ENCODE measurements around the gene FAM240B.

The FAM240B gene

GRCh38 chr9:38747941-38748340 is 28.0 kb upstream of the FAM240B start:
- DNase-seq (ENCODE audit: low spot score) = no peak
- in situ Hi-C loops (cut with MboI; ENCODE audit: low pct_unique_long_range_greater_than_20kb, low sequenced_read_pairs, unreplicated experiment) = no loop called here
- TF ChIP-seq, protein P1, sequence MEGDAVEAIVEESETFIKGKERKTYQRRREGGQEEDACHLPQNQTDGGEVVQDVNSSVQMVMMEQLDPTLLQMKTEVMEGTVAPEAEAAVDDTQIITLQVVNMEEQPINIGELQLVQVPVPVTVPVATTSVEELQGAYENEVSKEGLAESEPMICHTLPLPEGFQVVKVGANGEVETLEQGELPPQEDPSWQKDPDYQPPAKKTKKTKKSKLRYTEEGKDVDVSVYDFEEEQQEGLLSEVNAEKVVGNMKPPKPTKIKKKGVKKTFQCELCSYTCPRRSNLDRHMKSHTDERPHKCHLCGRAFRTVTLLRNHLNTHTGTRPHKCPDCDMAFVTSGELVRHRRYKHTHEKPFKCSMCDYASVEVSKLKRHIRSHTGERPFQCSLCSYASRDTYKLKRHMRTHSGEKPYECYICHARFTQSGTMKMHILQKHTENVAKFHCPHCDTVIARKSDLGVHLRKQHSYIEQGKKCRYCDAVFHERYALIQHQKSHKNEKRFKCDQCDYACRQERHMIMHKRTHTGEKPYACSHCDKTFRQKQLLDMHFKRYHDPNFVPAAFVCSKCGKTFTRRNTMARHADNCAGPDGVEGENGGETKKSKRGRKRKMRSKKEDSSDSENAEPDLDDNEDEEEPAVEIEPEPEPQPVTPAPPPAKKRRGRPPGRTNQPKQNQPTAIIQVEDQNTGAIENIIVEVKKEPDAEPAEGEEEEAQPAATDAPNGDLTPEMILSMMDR (IDR thresholded peaks at IDR 0.05; ENCODE audit: extremely low read depth, insufficient read depth, missing control alignments) = no peak

- in situ Hi-C loops (cut with MboI; ENCODE audit: low pct_unique_long_range_greater_than_20kb, low sequenced_read_pairs, unreplicated experiment) = no loop called here
- TF ChIP-seq, protein P1 (IDR thresholded peaks at IDR 0.05; ENCODE audit: extremely low read depth, insufficient read depth, missing control alignments) = no peak
- no peak for DNase-seq (ENCODE audit: low spot score)
These were observed 27.1 kb upstream of the FAM240B start for GRCh38 chr9:38747067-38747466.

GRCh38 chr9:38746303-38746702 is 26.4 kb upstream of the FAM240B start:
- TF ChIP-seq, protein P1 (IDR thresholded peaks at IDR 0.05; ENCODE audit: extremely low read depth, insufficient read depth, missing control alignments) = no peak
- in situ Hi-C loops (cut with MboI; ENCODE audit: low pct_unique_long_range_greater_than_20kb, low sequenced_read_pairs, unreplicated experiment) = no loop called here

GRCh38 chr9:38744484-38744883 is 24.6 kb upstream of the FAM240B start:
- TF ChIP-seq, protein P1 (IDR thresholded peaks at IDR 0.05; ENCODE audit: extremely low read depth, insufficient read depth, missing control alignments) = no peak
- in situ Hi-C loops (cut with MboI; ENCODE audit: low pct_unique_long_range_greater_than_20kb, low sequenced_read_pairs, unreplicated experiment) = no loop called here
- DNase-seq (ENCODE audit: low spot score) = no peak

More at GRCh38 chr9:38746303-38746702, 26.4 kb upstream of the FAM240B start:
- DNase-seq (ENCODE audit: low spot score) = no peak

GRCh38 chr9:38737246-38737645 is 17.3 kb upstream of the FAM240B start:
- in situ Hi-C loops (cut with MboI; ENCODE audit: low pct_unique_long_range_greater_than_20kb, low sequenced_read_pairs, unreplicated experiment) = no loop called here
- DNase-seq (ENCODE audit: low spot score) = no peak

DNA sequence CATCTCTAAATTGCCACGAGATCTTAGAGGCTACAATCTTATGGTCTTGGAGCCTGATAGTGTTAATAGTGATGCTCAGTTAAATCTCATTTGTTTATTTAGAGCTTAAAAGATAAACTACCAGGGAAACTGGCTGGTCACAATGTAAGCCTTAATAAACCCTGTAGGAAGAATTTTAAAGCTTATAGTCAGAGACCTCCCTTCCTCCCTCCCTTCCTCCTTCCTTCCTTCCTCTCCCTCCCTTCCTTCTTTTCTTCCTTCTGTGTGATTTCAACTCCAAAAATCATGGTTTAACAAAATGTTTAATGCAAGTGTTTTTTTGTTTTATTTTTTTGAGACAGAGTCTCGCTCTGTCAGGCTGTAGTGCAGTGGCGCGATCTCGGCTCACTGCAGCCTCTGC is 14.9 kb upstream of the FAM240B start:
- DNase-seq (ENCODE audit: low spot score) = no peak
- in situ Hi-C loops (cut with MboI; ENCODE audit: low pct_unique_long_range_greater_than_20kb, low sequenced_read_pairs, unreplicated experiment) = no loop called here
- TF ChIP-seq, protein P1 (IDR thresholded peaks at IDR 0.05; ENCODE audit: extremely low read depth, insufficient read depth, missing control alignments) = no peak

More at GRCh38 chr9:38737246-38737645, 17.3 kb upstream of the FAM240B start:
- TF ChIP-seq, protein P1 (IDR thresholded peaks at IDR 0.05; ENCODE audit: extremely low read depth, insufficient read depth, missing control alignments) = no peak

GRCh38 chr9:38733503-38733902 is 13.6 kb upstream of the FAM240B start:
- TF ChIP-seq, protein P1 (IDR thresholded peaks at IDR 0.05; ENCODE audit: extremely low read depth, insufficient read depth, missing control alignments) = no peak
- DNase-seq (ENCODE audit: low spot score) = no peak
- in situ Hi-C loops (cut with MboI; ENCODE audit: low pct_unique_long_range_greater_than_20kb, low sequenced_read_pairs, unreplicated experiment) = no loop called here
